Uterus (tissue), 2 donors: ENCODE results near the gene DCPS.
"Not testable (repeated sequence)": the region's sequence is repeated elsewhere in the genome, so short reads cannot be mapped to it uniquely, and the experiment has no call there.

Experiments
- POLR2A ChIP-seq, 2 donors: fragments of 450-650 bp; IDR thresholded peaks; one replicate each; pipeline ENCODE4 v1.6.1; 2016; ENCODE audit warnings: antibody characterized with exemption in 2 of 2, mild to moderate bottlenecking in 1 of 2, moderate library complexity in 1 of 2
- TF ChIP-seq, protein P1 (sequence below), 4 experiments: fragments of 200-600 bp in 2 of 4; fragments of 450-650 bp in 2 of 4; sonication (generic) in 2 of 4; IDR thresholded peaks; one replicate each; pipeline ENCODE4 v1.5.1; 2016 to 2019; ENCODE audit warnings: antibody characterized with exemption in 4 of 4, mild to moderate bottlenecking in 2 of 4, moderate library complexity in 1 of 4

DNA sequence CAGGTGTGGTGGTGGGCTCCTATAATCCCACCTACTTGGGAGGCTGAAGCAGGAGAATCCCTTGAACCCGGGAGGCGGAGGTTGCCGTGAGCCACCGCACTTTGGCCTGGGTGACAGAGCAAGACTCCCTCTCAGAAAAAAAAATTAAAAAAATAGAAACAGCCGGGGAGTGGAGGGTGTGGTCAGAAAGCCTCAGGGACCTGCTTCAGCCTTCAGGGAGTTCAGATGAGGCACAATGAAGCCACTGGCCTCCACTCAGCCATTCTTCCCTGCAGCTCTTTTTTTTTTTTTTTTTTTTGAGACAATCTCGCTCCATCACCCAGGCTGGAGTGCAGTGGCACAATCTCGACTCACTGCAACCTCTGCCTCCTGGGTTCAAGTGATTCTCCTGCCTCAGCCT is 43.1 kb downstream of the DCPS start:
- TF ChIP-seq, protein P1, sequence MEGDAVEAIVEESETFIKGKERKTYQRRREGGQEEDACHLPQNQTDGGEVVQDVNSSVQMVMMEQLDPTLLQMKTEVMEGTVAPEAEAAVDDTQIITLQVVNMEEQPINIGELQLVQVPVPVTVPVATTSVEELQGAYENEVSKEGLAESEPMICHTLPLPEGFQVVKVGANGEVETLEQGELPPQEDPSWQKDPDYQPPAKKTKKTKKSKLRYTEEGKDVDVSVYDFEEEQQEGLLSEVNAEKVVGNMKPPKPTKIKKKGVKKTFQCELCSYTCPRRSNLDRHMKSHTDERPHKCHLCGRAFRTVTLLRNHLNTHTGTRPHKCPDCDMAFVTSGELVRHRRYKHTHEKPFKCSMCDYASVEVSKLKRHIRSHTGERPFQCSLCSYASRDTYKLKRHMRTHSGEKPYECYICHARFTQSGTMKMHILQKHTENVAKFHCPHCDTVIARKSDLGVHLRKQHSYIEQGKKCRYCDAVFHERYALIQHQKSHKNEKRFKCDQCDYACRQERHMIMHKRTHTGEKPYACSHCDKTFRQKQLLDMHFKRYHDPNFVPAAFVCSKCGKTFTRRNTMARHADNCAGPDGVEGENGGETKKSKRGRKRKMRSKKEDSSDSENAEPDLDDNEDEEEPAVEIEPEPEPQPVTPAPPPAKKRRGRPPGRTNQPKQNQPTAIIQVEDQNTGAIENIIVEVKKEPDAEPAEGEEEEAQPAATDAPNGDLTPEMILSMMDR (IDR thresholded peaks at IDR 0.05): not testable (repeated sequence)
- TF ChIP-seq POLR2A (IDR thresholded peaks at IDR 0.05): not testable (repeated sequence)
